Fibroblast of villous mesenchyme (primary cell): ENCODE measurements around the gene LSR. TPM values are rescaled to one million over a fixed set of nuclear protein-coding genes. Genes with fewer than 3 reads are reported as not detected.

Experiments used
- DNase-seq: peaks from one replicate; pipeline ENCODE4 v3.0.0-alpha.2; 2010; ENCODE audit warnings: low read depth
- H3K4me3 ChIP-seq: 2 replicates; pipeline ENCODE4 v1.5.1; 2011; ENCODE audit warnings: low read depth, mild to moderate bottlenecking, low read length
- total RNA-seq: library from RNA; depleted of rRNA; stranded (reverse); fragments of >200 nt; gene quantifications from 2 replicates; pipeline ENCODE4 v1.2.3, GENCODE V29; 2012
- TF ChIP-seq, protein P1 (sequence below): IDR thresholded peaks from 2 replicates; pipeline ENCODE4 v1.5.1; 2012; ENCODE audit warnings: low read depth, mild to moderate bottlenecking, low read length; ENCODE audit not compliant: insufficient read depth

Gene LSR
- total RNA-seq, 1 donor: 0.86 TPM

DNA sequence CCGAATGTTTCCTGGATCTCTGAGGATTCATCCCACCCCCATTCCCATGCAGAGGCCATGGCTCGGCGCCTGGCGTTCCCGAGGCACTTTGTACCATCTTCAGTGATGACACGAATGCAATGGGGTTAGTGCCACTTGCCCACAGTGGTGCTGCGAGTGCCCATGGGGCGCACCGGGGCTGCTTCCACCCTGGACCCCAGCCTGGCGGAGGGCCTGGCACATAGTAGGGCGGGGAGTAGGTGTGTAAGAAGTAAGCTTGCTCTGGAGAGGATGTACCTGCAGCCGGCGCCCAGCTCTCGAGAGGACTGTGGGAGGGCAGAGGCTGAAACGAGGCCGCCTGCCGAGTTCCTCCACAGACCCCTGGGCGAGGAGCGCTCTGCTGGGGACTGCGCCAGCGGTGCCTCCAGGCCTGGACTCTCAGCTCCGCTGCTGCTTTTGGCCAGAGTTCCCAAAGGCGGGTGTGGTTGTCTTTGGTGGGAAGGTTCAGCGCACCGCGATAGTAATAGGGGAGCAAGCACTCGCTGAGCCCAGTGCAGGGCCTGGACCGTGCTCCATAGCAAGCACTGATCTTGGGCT lies 28.0 kb downstream of the LSR start:
- no peak overlapping the region for H3K4me3 ChIP-seq
- DNase-seq: no peak
- TF ChIP-seq, protein P1, sequence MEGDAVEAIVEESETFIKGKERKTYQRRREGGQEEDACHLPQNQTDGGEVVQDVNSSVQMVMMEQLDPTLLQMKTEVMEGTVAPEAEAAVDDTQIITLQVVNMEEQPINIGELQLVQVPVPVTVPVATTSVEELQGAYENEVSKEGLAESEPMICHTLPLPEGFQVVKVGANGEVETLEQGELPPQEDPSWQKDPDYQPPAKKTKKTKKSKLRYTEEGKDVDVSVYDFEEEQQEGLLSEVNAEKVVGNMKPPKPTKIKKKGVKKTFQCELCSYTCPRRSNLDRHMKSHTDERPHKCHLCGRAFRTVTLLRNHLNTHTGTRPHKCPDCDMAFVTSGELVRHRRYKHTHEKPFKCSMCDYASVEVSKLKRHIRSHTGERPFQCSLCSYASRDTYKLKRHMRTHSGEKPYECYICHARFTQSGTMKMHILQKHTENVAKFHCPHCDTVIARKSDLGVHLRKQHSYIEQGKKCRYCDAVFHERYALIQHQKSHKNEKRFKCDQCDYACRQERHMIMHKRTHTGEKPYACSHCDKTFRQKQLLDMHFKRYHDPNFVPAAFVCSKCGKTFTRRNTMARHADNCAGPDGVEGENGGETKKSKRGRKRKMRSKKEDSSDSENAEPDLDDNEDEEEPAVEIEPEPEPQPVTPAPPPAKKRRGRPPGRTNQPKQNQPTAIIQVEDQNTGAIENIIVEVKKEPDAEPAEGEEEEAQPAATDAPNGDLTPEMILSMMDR: no peak

DNA sequence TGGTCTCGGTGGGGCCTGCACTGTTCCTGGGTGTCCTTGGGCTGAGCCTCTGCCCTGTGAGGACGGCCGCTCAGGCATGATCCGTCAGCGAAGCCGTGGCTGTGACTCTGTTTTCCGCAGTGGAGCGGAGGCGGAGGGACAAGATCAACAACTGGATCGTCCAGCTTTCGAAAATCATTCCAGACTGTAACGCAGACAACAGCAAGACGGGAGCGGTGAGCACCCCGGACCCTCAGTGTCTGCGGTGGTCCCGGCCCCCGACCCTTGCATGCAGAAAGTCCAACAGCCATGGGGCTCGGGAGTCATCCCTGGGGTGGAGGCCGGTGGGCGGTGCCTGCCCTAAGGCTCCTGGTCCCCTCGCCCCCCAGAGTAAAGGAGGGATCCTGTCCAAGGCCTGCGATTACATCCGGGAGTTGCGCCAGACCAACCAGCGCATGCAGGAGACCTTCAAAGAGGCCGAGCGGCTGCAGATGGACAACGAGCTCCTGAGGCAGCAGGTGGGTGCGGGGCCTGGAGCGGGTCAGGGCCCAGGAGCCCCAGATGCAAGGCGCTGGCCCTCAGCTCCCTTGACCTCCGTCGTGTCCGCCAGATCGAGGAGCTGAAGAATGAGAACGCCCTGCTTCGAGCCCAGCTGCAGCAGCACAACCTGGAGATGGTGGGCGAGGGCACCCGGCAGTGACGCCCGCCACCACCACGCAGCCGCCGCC lies 29.9 kb downstream of the LSR start:
- TF ChIP-seq, protein P1: no peak
- no peak overlapping the region for H3K4me3 ChIP-seq
- no peak for DNase-seq

DNA sequence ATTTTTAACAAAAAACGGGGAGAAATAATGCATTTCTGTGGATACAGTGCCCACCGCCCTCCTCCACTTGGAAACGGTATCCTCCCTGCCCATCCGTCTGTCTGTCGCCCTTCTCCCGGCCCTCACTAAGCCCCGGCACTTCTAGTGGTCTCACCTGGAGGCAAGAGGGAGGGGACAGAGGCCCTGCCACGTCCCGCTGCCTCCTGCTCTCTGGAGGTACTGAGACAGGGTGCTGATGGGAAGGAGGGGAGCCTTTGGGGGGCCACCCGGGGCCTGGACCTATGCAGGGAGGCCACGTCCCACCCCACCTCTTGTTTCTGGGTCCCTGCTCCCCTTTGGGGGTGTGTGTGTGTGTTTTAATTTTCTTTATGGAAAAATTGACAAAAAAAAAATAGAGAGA lies 30.6 kb downstream of the LSR start:
- TF ChIP-seq, protein P1: no peak
- H3K4me3 ChIP-seq: no peak overlapping the region
- DNase-seq: no peak

DNA sequence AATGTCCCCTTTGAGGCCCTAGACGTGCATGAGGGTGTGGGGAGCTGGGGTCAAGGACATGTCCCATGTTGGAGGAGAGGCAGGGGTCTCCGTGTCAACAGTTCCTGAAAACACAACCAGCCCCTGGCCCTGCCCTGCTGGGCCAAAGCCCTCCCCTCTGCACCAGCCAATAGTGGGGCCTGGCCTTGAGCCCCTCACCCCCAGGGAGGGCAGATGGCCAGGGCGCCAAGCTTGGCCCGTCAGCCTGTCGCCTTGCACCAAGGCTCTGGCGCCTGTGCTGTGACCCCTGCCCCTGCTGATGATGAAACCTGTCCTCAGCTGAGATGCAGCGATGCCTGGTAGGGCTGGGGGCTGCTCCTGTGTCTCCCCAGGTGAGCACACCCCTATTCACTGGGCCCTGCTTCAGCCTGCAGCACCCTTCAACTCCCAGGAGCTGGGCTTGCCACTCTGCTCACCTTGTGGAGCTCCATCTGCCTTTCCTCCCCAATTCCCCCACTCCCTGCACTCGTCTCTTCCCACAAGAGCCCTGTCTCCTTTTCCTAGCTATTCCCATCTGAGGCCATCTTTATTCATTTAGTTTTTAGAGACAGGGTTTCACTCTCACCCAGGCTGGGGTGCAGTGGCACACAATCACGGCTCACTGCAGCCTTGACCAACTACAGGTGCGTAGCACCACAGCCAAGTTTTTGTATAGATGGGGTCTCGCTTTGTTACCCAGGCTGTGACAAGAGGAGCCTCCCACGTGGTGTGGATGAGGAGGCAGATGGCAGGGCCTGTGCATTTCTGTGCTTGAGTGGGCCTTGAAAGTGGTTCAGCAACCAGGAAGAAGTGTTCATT lies 31.4 kb downstream of the LSR start:
- DNase-seq: no peak
- TF ChIP-seq, protein P1: no peak
- no peak overlapping the region for H3K4me3 ChIP-seq

DNA sequence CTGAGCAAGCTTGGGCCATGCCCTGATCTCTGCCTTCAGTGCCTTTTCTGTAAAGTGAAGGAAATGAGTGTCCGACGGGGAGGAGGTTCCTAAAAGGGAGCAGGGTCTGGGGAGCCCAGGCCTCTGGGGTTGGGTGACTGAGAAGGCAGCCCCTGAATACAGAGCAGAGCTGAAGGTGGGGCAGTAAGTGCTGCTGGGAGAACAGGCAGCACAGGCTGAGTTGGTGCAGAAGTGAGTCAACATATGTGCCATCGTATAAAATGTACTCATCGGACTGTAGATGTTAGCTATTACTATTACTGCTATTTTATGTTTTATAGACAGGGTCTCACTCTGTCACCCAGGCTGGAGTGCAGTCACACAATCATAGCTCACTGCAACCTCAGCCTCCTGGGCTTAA lies 32.5 kb downstream of the LSR start:
- DNase-seq: no peak
- TF ChIP-seq, protein P1: no peak
- no peak overlapping the region for H3K4me3 ChIP-seq

DNA sequence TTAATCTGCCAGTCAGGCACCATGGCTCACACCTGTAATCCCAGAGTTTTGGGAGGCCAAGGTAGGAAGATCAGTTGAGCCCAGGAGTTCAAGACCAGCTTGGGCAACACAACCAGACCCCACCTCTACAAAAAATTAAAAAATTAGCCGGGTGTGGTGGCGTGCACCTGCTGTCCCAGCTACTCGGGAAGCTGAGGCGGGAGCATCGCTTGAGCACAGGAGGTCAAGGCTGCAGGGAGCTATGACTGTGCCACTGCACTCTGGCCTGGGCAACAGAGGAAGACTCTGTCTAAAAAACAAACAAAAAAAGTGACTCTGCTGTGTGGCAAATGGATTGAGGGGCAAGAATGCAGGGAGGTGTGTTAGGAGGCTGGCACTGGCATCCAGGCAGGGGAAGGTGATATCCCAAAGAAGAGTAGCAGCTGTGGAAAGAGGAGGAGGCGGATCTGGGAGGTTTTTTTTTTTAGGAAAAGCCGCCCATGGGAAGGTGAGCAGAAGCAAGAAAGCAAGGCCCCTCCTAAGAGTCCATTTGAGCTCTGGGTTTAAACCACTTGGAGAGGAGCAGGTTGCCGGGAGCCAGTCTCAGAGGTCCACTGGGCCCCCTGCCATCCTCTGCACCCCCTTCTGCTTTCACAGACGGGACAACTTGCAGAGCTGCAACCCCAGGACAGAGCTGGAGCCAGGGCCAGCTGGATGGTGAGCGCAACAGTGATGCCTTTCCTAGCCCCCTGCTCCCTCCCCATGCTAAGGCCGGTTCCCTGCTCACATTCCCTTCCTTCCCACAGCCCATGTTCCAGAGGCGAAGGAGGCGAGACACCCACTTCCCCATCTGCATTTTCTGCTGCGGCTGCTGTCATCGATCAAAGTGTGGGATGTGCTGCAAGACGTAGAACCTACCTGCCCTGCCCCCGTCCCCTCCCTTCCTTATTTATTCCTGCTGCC lies 35.6 kb downstream of the LSR start:
- no peak for DNase-seq
- TF ChIP-seq, protein P1: no peak
- no peak overlapping the region for H3K4me3 ChIP-seq
